Adipose tissue (tissue), 3 donors: Measurements from ENCODE around the gene OR5T3. TPM values are rescaled to one million over a fixed set of nuclear protein-coding genes. Genes with fewer than 3 reads are reported as not detected.
"Not testable (repeated sequence)": the region's sequence is repeated elsewhere in the genome, so short reads cannot be mapped to it uniquely, and the experiment has no call there.

Experiments used
- H3K27ac ChIP-seq: one replicate; pipeline ENCODE4 v1.5.1; 2013; ENCODE audit warnings: low read depth, low read length
- WGBS, 3 donors: extraction: QIAGEN DNeasy Blood & Tissue Kit; methylation state at CpG; one replicate each; pipeline ENCODE4 v1.1.7; 2013; 5-methylcytosine and 5-hydroxymethylcytosine counted together
- polyA plus RNA-seq, 3 donors: library from polyadenylated mRNA; stranded (reverse); fragments of 200-250 nt; gene quantifications; one replicate each; pipeline ENCODE4 v1.2.3, GENCODE V29; 2013
- donor health status: healthy with polysubstance abuse.
- donor health status: Bipolar disorder and iron deficiency.
- donor health status: healthy.

The OR5T3 gene
- polyA plus RNA-seq: not detected

DNA sequence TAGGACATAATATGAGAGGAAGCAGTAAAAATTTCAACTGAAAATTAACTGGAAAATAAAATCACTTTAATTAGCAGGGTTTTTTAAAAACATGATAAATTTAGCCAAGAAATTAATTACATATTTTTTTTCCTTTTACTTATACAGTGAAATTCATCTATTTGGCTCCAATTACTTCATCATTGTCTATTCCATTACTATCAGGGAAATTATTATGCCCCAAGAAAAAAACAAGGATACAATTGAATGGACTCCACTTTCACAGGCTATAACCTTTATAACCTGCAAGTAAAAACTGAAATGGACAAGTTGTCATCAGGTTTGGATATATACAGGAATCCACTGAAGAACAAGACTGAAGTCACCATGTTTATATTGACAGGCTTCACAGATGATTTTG, at the start of gene OR5T3:
Gene OR5T3, plus strand, starts transcription at position 301 of the 400 bp plus-strand sequence. Its CDS starts 0 bp downstream, at position 301.
- H3K27ac ChIP-seq: no peak within 1 kb of the TSS

DNA sequence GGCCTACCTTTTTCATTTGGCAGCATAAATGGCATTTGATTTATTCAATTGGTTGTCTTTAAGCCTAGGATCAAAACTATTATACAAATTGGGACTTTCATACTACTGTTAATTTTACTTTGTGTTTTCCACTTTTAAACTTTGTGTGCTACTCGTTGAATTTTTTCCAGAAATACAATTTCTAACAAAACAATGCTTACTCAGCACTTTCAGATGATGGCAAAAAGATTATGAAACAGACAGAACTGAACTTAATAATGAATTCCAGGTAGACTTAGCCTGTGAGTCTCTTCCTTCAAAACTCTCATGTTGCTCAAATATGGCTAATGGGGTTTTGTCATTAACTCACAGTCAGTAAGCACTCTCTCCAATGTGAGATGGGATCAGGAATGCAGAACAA, 44.3 kb upstream of the OR5T3 start:
- no peak overlapping the region for H3K27ac ChIP-seq
- 48 to 66% (median 53%) methylated on average over 1 of the region's 1 CpG for WGBS, 3 donors

DNA sequence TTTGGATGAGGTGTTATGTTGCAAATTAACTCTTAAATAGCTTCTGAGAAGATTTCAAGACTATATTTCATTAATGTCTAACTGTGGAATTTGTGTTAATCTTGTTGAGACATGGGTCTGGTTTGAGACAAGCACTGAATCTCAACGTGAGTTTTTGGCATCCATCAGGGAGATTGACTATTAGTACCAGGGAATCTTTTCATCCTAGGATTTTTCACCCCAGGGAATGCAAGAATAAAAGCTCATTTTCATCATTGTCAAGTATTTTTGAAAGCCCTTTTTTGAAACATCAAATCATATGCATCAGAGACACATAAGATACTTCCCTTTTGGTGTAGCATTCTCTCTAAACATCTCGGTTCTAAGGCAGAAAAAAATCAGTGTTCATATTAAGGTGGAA, 37.5 kb upstream of the OR5T3 start:
- H3K27ac ChIP-seq: no peak overlapping the region
- WGBS, 3 donors: 57 to 78% (median 73%) methylated on average over 2 of the region's 2 CpGs

DNA sequence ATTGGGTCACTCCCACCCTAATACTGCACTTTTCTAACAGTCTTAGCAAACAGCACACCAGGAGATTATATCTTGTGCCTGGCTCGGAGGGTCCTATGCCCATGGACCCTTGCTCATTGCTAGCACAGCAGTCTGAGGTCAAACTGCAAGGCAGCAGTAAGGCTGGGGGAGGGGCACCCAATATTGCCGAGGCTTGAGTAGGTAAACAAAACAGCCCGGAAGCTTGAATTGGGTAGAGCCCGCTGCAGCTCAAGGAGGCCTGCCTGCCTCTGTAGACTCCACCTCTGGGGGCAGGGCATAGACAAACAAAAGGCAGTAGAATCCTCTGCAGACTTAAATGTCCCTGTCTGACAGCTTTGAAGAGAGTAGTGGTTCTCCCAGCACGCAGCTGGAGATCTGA, 32.3 kb upstream of the OR5T3 start:
- not testable (repeated sequence) for H3K27ac ChIP-seq
- WGBS, 3 donors: 72 to 85% (median 81%) methylated on average over 5 of the region's 5 CpGs

DNA sequence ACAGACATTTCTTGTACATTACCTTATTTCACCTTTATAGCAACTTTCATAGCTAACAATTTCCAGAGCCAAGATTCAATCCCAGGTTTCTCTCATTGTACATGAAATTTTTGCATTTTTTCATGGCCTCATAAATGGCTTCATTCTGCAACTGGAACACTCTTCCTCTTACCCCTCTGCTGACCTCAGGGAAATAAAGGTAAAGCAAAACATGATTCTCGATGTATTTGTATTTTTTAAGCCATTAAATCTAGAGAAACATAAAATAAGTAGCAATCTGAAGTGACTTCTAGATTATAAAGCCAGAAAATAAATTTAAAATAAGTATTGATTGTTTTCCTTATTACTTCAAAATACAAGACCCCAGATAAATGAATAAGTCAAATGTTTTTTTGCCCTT, 17.9 kb upstream of the OR5T3 start, which contains the start of gene OR5T2:
Gene OR5T2, minus strand, starts transcription at position 101 of the 400 bp plus-strand sequence. CDS start 1,193 bp downstream, outside the sequence.
- 47 to 60% (median 52%) methylated on average over 1 of the region's 1 CpG for whole genome bisulfite sequencing, 3 donors
- no peak within 1 kb of the TSS for H3K27ac ChIP-seq

DNA sequence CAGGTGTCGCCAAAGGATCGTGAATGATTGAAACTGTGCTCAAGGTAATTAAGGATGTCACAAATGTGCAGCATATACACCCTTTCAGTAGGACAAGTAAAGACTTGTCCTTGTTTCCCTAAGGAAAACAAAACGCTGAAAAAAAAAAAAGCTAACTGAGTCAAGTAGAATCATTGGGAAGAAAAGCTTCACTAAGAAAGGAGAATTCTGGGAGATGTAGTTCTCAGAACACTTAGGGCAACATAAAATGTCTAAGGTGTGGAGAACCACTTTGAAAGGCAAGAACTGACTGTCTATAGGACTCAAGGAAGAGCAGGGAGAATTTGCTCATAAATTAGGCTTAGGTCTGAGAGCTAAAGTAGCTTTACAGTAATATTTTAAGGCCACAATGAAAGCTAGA, 19.0 kb downstream of the OR5T3 start:
- WGBS, 3 donors: 51 to 66% (median 65%) methylated on average over 3 of the region's 3 CpGs
- no peak overlapping the region for H3K27ac ChIP-seq

DNA sequence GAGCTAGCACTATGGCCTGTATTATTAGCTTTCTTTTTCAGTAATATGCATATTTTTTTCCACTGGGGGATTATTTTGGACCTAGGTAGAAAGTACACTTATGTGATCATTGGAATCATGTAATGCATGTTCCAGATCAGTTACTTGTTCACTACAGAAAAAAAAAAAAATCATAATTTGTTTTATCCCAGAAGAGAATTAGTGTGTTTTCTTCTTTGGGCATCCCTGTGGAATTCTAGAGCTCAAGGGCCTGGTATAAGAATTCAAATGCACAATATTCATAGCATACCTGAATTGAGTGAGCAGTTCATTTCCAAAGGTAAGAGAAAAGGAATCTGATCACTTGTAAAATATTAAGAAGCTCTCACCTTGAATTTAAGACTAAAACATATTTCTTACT, 21.8 kb downstream of the OR5T3 start, which contains the start of gene OR5T1:
Gene OR5T1, plus strand, starts transcription at position 301 of the 400 bp plus-strand sequence. CDS start 1,485 bp downstream, outside the sequence.
- H3K27ac ChIP-seq: no peak within 1 kb of the TSS

DNA sequence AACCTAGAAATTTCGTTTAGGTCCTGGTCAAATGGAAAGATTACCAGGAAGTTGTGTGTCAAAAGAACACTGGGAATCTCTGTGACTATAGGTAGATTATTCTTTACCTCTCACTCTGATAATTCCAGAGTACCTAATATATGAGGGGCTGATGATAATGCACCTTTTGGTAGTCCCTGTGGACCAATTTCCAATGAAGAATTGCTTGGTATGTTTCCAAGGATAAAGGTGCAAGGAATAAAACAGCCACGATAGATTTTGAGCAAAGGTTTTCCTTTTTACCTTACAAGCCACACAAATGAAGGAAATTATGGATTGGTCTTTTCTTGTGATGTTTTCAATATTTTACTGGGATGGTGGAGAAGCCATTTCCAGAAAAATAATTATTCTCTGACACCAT, 40.1 kb downstream of the OR5T3 start, which contains the start of gene OR8H1:
Gene OR8H1, minus strand, starts transcription at position 101 of the 400 bp plus-strand sequence. CDS start 1,192 bp downstream, outside the sequence.
- H3K27ac ChIP-seq: no peak within 1 kb of the TSS
- 58 to 61% (median 60%) methylated on average over 2 of the region's 2 CpGs for WGBS, 3 donors

DNA sequence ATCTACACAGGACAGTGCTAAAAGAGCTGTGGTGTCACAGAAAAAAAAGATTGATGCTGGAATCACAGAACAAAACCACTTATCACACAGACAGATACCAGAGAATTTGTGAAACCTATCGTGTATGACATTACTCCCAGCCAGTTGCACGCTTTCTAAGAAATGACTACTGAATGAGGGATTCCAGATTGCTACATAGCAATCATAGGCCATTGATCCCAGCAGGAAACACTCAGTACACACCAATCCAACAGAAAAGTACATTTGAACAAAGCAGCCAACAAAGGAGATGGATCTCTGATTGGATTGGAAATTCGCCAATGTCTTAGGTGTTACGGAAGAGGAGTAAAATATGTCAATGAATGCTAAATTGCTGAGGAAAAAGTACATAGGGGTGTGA, 44.8 kb downstream of the OR5T3 start:
- no peak overlapping the region for H3K27ac ChIP-seq
- WGBS, 3 donors: 80 to 86% (median 84%) methylated on average over 4 of the region's 4 CpGs

Other genes with a start within 250 kb of the OR5T3 start
- not detected for gene OR5AS1, start 224.6 kb upstream of the OR5T3 start, polyA plus RNA-seq
- gene OR8I2, start 158.9 kb upstream of the OR5T3 start, polyA plus RNA-seq: not detected
- gene OR8H2, start 148.6 kb upstream of the OR5T3 start, polyA plus RNA-seq: not detected
- not detected for gene OR8H3, start 129.9 kb upstream of the OR5T3 start, polyA plus RNA-seq
- not detected for gene OR8J3, start 112.1 kb upstream of the OR5T3 start, polyA plus RNA-seq
- gene OR8K5, start 91.9 kb upstream of the OR5T3 start, polyA plus RNA-seq: not detected
- gene OR5J2, start 75.6 kb upstream of the OR5T3 start, polyA plus RNA-seq: not detected
- not detected for gene OR5T2, start 18.0 kb upstream of the OR5T3 start, polyA plus RNA-seq
- not detected for gene OR5T1, start 21.9 kb downstream of the OR5T3 start, polyA plus RNA-seq
- not detected for gene OR8H1, start 40.0 kb downstream of the OR5T3 start, polyA plus RNA-seq
- gene OR8K3, start 62.9 kb downstream of the OR5T3 start, polyA plus RNA-seq: not detected
- not detected for gene OR8K1, start 93.8 kb downstream of the OR5T3 start, polyA plus RNA-seq
- gene OR8J1, start 102.0 kb downstream of the OR5T3 start, polyA plus RNA-seq: not detected
- not detected for gene OR8U1, start 123.4 kb downstream of the OR5T3 start, polyA plus RNA-seq
- not detected for gene OR5AL1, start 160.4 kb downstream of the OR5T3 start, polyA plus RNA-seq
- gene OR5M3, start 221.1 kb downstream of the OR5T3 start, polyA plus RNA-seq: not detected
- not detected for gene OR5M8, start 239.1 kb downstream of the OR5T3 start, polyA plus RNA-seq